Ureter (tissue), 1 donor: ENCODE measurements around the gene CLCN3. TPM values are rescaled to one million over a fixed set of nuclear protein-coding genes. Genes with fewer than 3 reads are reported as not detected.

Experiments
- total RNA-seq: library from RNA; stranded (reverse); gene quantifications from one replicate; pipeline ENCODE4 v1.2.4, GENCODE V29; 2023
- donor health status: DM: yes; HTN: yes; CAD: no.

CLCN3 gene
- total RNA-seq, 1 donor from 2014 or later, result 79.2 TPM

Other genes with a start within 250 kb of the CLCN3 start
- 19.3 TPM for gene NEK1, start 8.0 kb upstream of the CLCN3 start, total RNA-seq
- gene HPF1, start 137.4 kb downstream of the CLCN3 start, total RNA-seq, result 21.9 TPM